Thyroid gland (tissue), 4 donors: ENCODE measurements around the gene TRAF6.

ENCODE experiments used
- POLR2A ChIP-seq, 2 donors: fragments of 450-650 bp; IDR thresholded peaks; one replicate each; pipeline ENCODE4 v1.6.1; 2017; ENCODE audit warnings: antibody characterized with exemption in 2 of 2, mild to moderate bottlenecking in 2 of 2, moderate library complexity in 1 of 2
- TF ChIP-seq, protein P1 (sequence below), 6 experiments: fragments of 200-600 bp in 3 of 6; fragments of 450-650 bp in 3 of 6; sonication (generic) in 3 of 6; IDR thresholded peaks; one replicate each; pipeline ENCODE4 v1.5.1; 2016 to 2019; ENCODE audit warnings: antibody characterized with exemption in 6 of 6, mild to moderate bottlenecking in 2 of 6, inconsistent platforms in 1 of 6, moderate library complexity in 1 of 6

DNA sequence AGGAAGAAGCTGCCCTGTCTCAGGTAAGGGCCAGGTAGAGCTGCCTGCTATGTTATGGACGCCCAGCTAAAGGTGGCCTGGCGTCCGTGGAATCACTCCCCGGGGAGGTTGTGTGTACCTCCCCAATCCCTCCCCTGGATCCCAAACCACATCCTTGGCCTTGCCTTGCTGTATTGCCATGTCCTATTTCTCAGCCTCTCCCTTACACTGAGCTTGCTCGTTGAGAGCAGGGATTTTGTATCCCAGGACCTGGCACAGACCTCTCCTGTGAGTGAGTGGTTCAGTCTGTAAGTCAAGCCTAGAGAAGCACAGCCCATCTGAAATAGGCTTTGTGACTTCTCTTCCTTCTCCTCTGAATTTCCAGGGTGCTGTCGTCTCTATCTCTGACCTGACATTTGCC is 53.9 kb downstream of the TRAF6 start:
- TF ChIP-seq, protein P1, sequence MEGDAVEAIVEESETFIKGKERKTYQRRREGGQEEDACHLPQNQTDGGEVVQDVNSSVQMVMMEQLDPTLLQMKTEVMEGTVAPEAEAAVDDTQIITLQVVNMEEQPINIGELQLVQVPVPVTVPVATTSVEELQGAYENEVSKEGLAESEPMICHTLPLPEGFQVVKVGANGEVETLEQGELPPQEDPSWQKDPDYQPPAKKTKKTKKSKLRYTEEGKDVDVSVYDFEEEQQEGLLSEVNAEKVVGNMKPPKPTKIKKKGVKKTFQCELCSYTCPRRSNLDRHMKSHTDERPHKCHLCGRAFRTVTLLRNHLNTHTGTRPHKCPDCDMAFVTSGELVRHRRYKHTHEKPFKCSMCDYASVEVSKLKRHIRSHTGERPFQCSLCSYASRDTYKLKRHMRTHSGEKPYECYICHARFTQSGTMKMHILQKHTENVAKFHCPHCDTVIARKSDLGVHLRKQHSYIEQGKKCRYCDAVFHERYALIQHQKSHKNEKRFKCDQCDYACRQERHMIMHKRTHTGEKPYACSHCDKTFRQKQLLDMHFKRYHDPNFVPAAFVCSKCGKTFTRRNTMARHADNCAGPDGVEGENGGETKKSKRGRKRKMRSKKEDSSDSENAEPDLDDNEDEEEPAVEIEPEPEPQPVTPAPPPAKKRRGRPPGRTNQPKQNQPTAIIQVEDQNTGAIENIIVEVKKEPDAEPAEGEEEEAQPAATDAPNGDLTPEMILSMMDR (IDR thresholded peaks at IDR 0.05): no peak
- TF ChIP-seq POLR2A (IDR thresholded peaks at IDR 0.05): no peak
